Measurements from ENCODE around the gene SGIP1.

DNA sequence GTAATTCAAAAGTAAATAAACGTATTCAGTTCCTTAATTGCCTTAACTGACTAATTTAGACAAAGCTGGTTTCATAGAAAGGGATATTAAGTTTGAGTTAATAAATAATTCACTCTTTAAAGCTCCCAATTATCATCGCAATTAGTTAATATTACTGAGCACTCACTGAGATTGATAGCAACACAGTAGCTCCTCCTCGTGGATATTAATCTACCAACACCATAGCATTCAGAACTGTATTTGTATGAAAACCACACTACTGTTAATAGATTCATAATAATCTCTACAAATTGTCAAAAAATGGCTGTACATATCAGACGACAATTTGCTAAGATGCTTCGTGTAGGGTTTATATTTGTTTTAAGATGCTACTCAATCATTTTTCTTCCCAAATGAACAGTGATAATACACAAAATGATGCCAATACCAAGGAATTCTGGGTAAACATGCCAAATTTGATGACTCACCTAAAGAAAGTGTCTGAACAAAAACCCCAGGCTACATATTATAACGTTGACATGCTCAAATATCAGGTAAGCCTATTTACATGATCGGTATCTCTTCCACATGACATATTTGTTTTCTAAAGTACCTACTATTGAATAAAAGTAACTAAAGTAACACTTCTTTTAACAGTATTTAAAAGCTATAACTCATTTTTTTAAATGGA, 199.5 kb downstream of the SGIP1 start:
- TF ChIP-seq POLR2A (IDR thresholded peaks at IDR 0.05): no peak
- TF ChIP-seq, protein P1, sequence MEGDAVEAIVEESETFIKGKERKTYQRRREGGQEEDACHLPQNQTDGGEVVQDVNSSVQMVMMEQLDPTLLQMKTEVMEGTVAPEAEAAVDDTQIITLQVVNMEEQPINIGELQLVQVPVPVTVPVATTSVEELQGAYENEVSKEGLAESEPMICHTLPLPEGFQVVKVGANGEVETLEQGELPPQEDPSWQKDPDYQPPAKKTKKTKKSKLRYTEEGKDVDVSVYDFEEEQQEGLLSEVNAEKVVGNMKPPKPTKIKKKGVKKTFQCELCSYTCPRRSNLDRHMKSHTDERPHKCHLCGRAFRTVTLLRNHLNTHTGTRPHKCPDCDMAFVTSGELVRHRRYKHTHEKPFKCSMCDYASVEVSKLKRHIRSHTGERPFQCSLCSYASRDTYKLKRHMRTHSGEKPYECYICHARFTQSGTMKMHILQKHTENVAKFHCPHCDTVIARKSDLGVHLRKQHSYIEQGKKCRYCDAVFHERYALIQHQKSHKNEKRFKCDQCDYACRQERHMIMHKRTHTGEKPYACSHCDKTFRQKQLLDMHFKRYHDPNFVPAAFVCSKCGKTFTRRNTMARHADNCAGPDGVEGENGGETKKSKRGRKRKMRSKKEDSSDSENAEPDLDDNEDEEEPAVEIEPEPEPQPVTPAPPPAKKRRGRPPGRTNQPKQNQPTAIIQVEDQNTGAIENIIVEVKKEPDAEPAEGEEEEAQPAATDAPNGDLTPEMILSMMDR (IDR thresholded peaks at IDR 0.05): no peak
